Fibroblast of skin of right biceps (primary cell): ENCODE data around the gene UBQLN4.
"Not testable (repeated sequence)": the region's sequence is repeated elsewhere in the genome, so short reads cannot be mapped to it uniquely, and the experiment has no call there.

Experiments used
- DNase-seq: peaks from one replicate; pipeline ENCODE4 v3.0.0-alpha.2; 2013

Gene UBQLN4

GRCh38 chr1:156080863-156081179 lies 27.2 kb upstream of the UBQLN4 start:
- no peak for DNase-seq

GRCh38 chr1:156080241-156080862 lies 26.8 kb upstream of the UBQLN4 start:
- DNase-seq: peak; percentile 31

- DNase-seq: no peak
Measured at GRCh38 chr1:156079762-156080161, 26.2 kb upstream of the UBQLN4 start.

- DNase-seq: no peak
Measured at GRCh38 chr1:156078728-156079127, 25.1 kb upstream of the UBQLN4 start.

GRCh38 chr1:156077430-156077760 lies 23.8 kb upstream of the UBQLN4 start:
- DNase-seq: no peak

- peak; percentile 25 for DNase-seq
Measured at GRCh38 chr1:156076609-156077429, 23.2 kb upstream of the UBQLN4 start.

GRCh38 chr1:156075775-156076204 lies 22.2 kb upstream of the UBQLN4 start:
- DNase-seq: no peak

- DNase-seq: no peak
Measured at GRCh38 chr1:156075162-156075561, 21.6 kb upstream of the UBQLN4 start.

- DNase-seq: no peak
Measured at GRCh38 chr1:156074661-156075060, 21.1 kb upstream of the UBQLN4 start.

GRCh38 chr1:156073740-156074139 lies 20.1 kb upstream of the UBQLN4 start:
- no peak for DNase-seq

- no peak for DNase-seq
Measured at GRCh38 chr1:156073110-156073687, 19.6 kb upstream of the UBQLN4 start.

GRCh38 chr1:156072251-156072650 lies 18.7 kb upstream of the UBQLN4 start:
- DNase-seq: no peak

- DNase-seq: not testable (repeated sequence)
Measured at GRCh38 chr1:156071332-156071816, 17.8 kb upstream of the UBQLN4 start.

GRCh38 chr1:156070548-156070947 lies 16.9 kb upstream of the UBQLN4 start:
- DNase-seq: no peak

GRCh38 chr1:156069490-156070455 lies 16.2 kb upstream of the UBQLN4 start:
- DNase-seq: no peak

GRCh38 chr1:156067262-156067661 lies 13.7 kb upstream of the UBQLN4 start:
- DNase-seq: no peak

- no peak for DNase-seq
Measured at GRCh38 chr1:156065871-156066270, 12.3 kb upstream of the UBQLN4 start.

GRCh38 chr1:156065212-156065611 lies 11.6 kb upstream of the UBQLN4 start:
- no peak for DNase-seq

GRCh38 chr1:156064615-156065014 lies 11.0 kb upstream of the UBQLN4 start:
- no peak for DNase-seq

- peak; percentile 15 for DNase-seq
Measured at GRCh38 chr1:156063997-156064285, 10.3 kb upstream of the UBQLN4 start.

GRCh38 chr1:156062189-156062588 lies 8.6 kb upstream of the UBQLN4 start:
- no peak for DNase-seq

GRCh38 chr1:156060937-156061636 lies 7.5 kb upstream of the UBQLN4 start, which contains the start of gene RAB25:
RAB25 (plus strand) TSS chr1:156061160; CDS start chr1:156061401, 241 bp downstream.
- no peak for DNase-seq
